ENCODE results near the gene ST7.
"Not testable (repeated sequence)": the region's sequence is repeated elsewhere in the genome, so short reads cannot be mapped to it uniquely, and the experiment has no call there.

Gene ST7

GRCh38 chr7:117237646-117238045, 284.3 kb downstream of the ST7 start:
- no peak for TF ChIP-seq CTCF (IDR thresholded peaks at IDR 0.05; ENCODE audit: low read depth, low read length)
- no peak overlapping the region for H3K4me3 ChIP-seq (ENCODE audit: low read depth, low read length)
- DNase-seq (ENCODE audit: low read depth, low spot score): no peak
- in situ Hi-C loops (cut with HindIII; ENCODE audit: low sequenced_read_pairs): no loop called here

- no peak overlapping the region for H3K4me3 ChIP-seq (ENCODE audit: low read depth, low read length)
- TF ChIP-seq CTCF (IDR thresholded peaks at IDR 0.05; ENCODE audit: low read depth, low read length): no peak
- in situ Hi-C loops (cut with HindIII; ENCODE audit: low sequenced_read_pairs): no loop called here
- no peak for DNase-seq (ENCODE audit: low read depth, low spot score)
These were observed 285.2 kb downstream of the ST7 start for GRCh38 chr7:117238472-117238871.

GRCh38 chr7:117238937-117239336, 285.6 kb downstream of the ST7 start:
- in situ Hi-C loops (cut with HindIII; ENCODE audit: low sequenced_read_pairs): no loop called here
- no peak for TF ChIP-seq CTCF (IDR thresholded peaks at IDR 0.05; ENCODE audit: low read depth, low read length)
- DNase-seq (ENCODE audit: low read depth, low spot score): no peak
- H3K4me3 ChIP-seq (ENCODE audit: low read depth, low read length): no peak overlapping the region

- DNase-seq (ENCODE audit: low read depth, low spot score): no peak
- H3K4me3 ChIP-seq (ENCODE audit: low read depth, low read length): no peak overlapping the region
- in situ Hi-C loops (cut with HindIII; ENCODE audit: low sequenced_read_pairs): no loop called here
- no peak for TF ChIP-seq CTCF (IDR thresholded peaks at IDR 0.05; ENCODE audit: low read depth, low read length)
These were observed 287.8 kb downstream of the ST7 start for GRCh38 chr7:117241088-117241487.

- in situ Hi-C loops (cut with HindIII; ENCODE audit: low sequenced_read_pairs): no loop called here
- no peak overlapping the region for H3K4me3 ChIP-seq (ENCODE audit: low read depth, low read length)
These were observed 290.1 kb downstream of the ST7 start for GRCh38 chr7:117243390-117243789.

GRCh38 chr7:117245703-117246102, 292.4 kb downstream of the ST7 start:
- not testable (repeated sequence) for DNase-seq (ENCODE audit: low read depth, low spot score)

More at GRCh38 chr7:117243390-117243789, 290.1 kb downstream of the ST7 start:
- no peak for TF ChIP-seq CTCF (IDR thresholded peaks at IDR 0.05; ENCODE audit: low read depth, low read length)
- no peak for DNase-seq (ENCODE audit: low read depth, low spot score)

GRCh38 chr7:117247809-117248208, 294.5 kb downstream of the ST7 start:
- peak; percentile 26 for DNase-seq (ENCODE audit: low read depth, low spot score)
- H3K4me3 ChIP-seq (ENCODE audit: low read depth, low read length): no peak overlapping the region
- in situ Hi-C loops (cut with HindIII; ENCODE audit: low sequenced_read_pairs): no loop called here
- TF ChIP-seq CTCF (IDR thresholded peaks at IDR 0.05; ENCODE audit: low read depth, low read length): no peak

More at GRCh38 chr7:117245703-117246102, 292.4 kb downstream of the ST7 start:
- in situ Hi-C loops (cut with HindIII; ENCODE audit: low sequenced_read_pairs); H3K4me3 ChIP-seq (ENCODE audit: low read depth, low read length): not testable (repeated sequence)

All from astrocyte of the spinal cord (primary cell).